HG03460 (cell line): ENCODE data around the gene SPANXA2.
"Not testable (repeated sequence)": the region's sequence is repeated elsewhere in the genome, so short reads cannot be mapped to it uniquely, and the experiment has no call there.

Experiments
- ATAC-seq: cut with Tn5 transposase; IDR thresholded peaks from one replicate; pipeline ENCODE4 v1.9.1; 2021; ENCODE audit not compliant: unreplicated experiment

The SPANXA2 gene, protein sequence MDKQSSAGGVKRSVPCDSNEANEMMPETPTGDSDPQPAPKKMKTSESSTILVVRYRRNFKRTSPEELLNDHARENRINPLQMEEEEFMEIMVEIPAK

GRCh38 chrX:141589408-141589807 is at the start of gene SPANXA2:
Gene SPANXA2 (plus strand): TSS chrX:141589708. CDS start chrX:141589768, 60 bp downstream.
- not testable (repeated sequence) for ATAC-seq

- ATAC-seq, result not testable (repeated sequence)
Observed at GRCh38 chrX:141542551-141542950, 47.0 kb upstream of the SPANXA2 start.

DNA sequence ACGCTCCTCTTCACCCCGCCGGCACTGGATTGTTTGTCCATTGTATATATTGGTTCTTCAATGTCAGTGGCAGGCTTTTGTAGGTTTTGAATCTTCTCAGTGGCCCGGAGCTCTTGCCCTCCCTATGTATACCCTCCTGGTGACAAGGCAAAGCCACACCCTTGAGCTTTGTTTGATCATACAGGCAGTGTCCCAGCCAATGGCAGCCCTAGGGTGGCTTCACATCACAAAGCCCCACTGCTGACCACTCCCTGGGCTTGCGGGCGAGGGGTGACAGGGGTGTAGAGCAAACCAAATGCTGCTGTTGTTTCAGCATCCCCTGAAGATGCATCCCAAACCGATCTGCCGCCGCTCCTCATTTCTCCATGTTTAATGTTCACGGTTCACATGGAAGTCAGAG is 4.9 kb upstream of the SPANXA2 start, which contains the start of gene SPANXA1:
Gene SPANXA1 (minus strand): TSS at position 101 of the 400 bp plus-strand sequence. CDS start 60 bp downstream, at position 41.
- not testable (repeated sequence) for ATAC-seq

DNA sequence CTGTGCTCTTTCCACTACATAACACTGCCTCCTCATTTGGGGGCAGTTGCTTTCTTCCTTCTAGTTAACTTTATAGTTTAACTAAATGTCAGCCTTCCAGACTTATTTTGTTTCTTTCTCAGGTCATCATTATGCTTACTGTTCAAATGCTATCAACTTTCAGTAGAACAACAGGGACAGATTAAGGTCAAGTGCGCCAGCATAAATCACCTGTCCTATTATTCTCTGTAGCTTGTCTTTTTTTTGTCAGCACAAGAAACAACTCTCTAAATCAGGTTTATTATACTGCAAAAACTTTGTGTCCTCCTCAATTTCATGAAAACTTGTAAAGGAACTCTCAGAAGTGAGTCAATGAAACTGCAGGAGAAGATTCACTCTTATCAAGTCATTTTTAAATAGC is 19.6 kb downstream of the SPANXA2 start:
- no peak for ATAC-seq

- no peak for ATAC-seq
Observed at GRCh38 chrX:141619336-141619735, 29.8 kb downstream of the SPANXA2 start.

DNA sequence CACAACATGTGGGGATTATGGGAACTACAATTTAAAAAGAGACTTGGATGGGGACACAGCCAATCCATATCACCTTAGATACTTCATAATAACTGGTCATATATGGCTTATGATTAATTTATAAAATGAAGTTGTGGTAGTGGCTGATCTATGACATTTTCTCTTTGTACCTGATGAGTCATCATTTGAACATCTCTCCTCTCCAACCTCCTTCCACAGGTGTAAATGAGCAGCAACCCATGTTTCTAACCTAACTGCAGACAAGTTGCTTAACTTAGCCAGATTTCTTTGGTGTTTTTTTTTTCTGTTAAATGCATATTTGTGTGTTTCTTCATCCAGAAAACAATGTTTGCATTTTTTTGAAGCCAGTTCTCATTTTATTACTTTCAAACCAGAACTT is 42.6 kb downstream of the SPANXA2 start:
- ATAC-seq, result no peak

GRCh38 chrX:141638550-141638949 is 49.0 kb downstream of the SPANXA2 start:
- ATAC-seq, result no peak
